HCT116 (cell line): Measurements from ENCODE around the gene ROGDI. TPM values are rescaled to one million over a fixed set of nuclear protein-coding genes. Genes with fewer than 3 reads are reported as not detected.
A peak's percentile ranks its signal among the peaks of the same experiment; 100 is the strongest.

Experiments used
- ATAC-seq: fragments of 200-7000 bp; cut with Tn5 transposase; 2 replicates; pipeline ENCODE4 v1.9.1; 2020; ENCODE audit warnings: mild to moderate bottlenecking, moderate library complexity
- BruUV-seq: library from RNA; stranded (reverse); fragments of 400-500 nt; replicated peaks from 2 replicates; lab custom pipeline; 2021; lab: Mats Ljungman, UMichigan
- CTCF ChIA-PET: fragments of 300-600 bp; sonication (Branson Sonifier 250); formaldehyde crosslinking; loops from one replicate; lab custom pipeline; 2021; ENCODE audit warnings: antibody characterized with exemption; lab: Charles Lee
- POLR2A ChIA-PET: fragments of 300-600, 350-600 bp; sonication (Branson Sonifier 250); formaldehyde crosslinking; loops from one replicate; lab custom pipeline; 2021; ENCODE audit warnings: antibody characterized with exemption; lab: Charles Lee
- RAD21 ChIA-PET, 2 experiments: fragments of 300-600 bp; sonication (Branson Sonifier 250); formaldehyde crosslinking; loops; one replicate each; lab custom pipeline; 2023; ENCODE audit warnings: low total read pairs in 2 of 2; ENCODE audit not compliant: uncharacterized antibody in 2 of 2, unreplicated experiment in 2 of 2, low non-redundant PET in 1 of 2; lab: Charles Lee
- DNase-seq: peaks from one replicate; pipeline ENCODE4 v3.0.0-alpha.2; 2010; ENCODE audit warnings: low read depth, low spot score
- H2AFZ ChIP-seq: fragments of 200-600 bp; shearing (Covaris generic), sonication (generic); 2 replicates; pipeline ENCODE4 v1.6.1; 2017; ENCODE audit warnings: low read depth, mixed run types, mixed read lengths, antibody characterized with exemption, low read length; ENCODE audit not compliant: poor library complexity, severe bottlenecking
- H3K27ac ChIP-seq: 2 replicates; pipeline ENCODE4 v1.5.1; 2012; ENCODE audit warnings: low read depth, low read length
- H3K27me3 ChIP-seq: fragments of 200-600 bp; sonication (generic); 2 replicates; pipeline ENCODE4 v1.6.1; 2016; ENCODE audit warnings: mixed run types, low read length, mixed read lengths; ENCODE audit not compliant: insufficient read depth
- H3K36me3 ChIP-seq, 2 experiments: fragments of 200-500 bp in 1 of 2; fragments of 200-600 bp in 1 of 2; sonication (Bioruptor generic) in 1 of 2; sonication (generic) in 1 of 2; 2 replicates each; pipeline versions ENCODE4 v1.5.1 to v1.6.1; 2014 to 2016; ENCODE audit warnings: low read length in 2 of 2, inconsistent platforms in 1 of 2, mixed read lengths in 1 of 2, mixed run types in 1 of 2; ENCODE audit not compliant: insufficient read depth in 2 of 2, control insufficient read depth in 1 of 2
- H3K4me1 ChIP-seq, 2 experiments: fragments of 200-600 bp in 1 of 2; sonication (generic) in 1 of 2; 2 replicates each; pipeline versions ENCODE4 v1.5.1 to v1.6.1; 2012 to 2017; ENCODE audit warnings: low read length in 2 of 2, inconsistent platforms in 1 of 2, mild to moderate bottlenecking in 1 of 2, mixed read lengths in 1 of 2, mixed run types in 1 of 2, moderate library complexity in 1 of 2; ENCODE audit not compliant: insufficient read depth in 2 of 2, control insufficient read depth in 1 of 2
- H3K4me2 ChIP-seq: fragments of 200-600 bp; sonication (generic); 2 replicates; pipeline ENCODE4 v1.6.1; 2017; ENCODE audit warnings: mixed run types, low read length, mixed read lengths
- H3K4me3 ChIP-seq, 2 experiments: fragments of 200-600 bp in 1 of 2; sonication (generic) in 1 of 2; replicated peaks in 1 of 2; 2 replicates each; pipeline ENCODE4 v1.5.1; 2011 to 2016; ENCODE audit warnings: low read length in 2 of 2, control low read depth in 1 of 2, low read depth in 1 of 2, mild to moderate bottlenecking in 1 of 2, mixed read lengths in 1 of 2, mixed run types in 1 of 2
- H3K79me2 ChIP-seq: fragments of 200-600 bp; sonication (generic); 2 replicates; pipeline ENCODE4 v1.6.1; 2017; ENCODE audit warnings: mild to moderate bottlenecking, mixed run types, low read length, moderate library complexity, mixed read lengths; ENCODE audit not compliant: insufficient read depth
- H3K9ac ChIP-seq: fragments of 200-600 bp; sonication (generic); 2 replicates; pipeline ENCODE4 v1.6.1; 2016; ENCODE audit warnings: low read length, mixed read lengths
- H3K9me2 ChIP-seq: fragments of 200-600 bp; sonication (generic), shearing (Covaris generic); 2 replicates; pipeline ENCODE4 v1.6.1; 2017; ENCODE audit warnings: mixed run types, mild to moderate bottlenecking, moderate library complexity; ENCODE audit not compliant: insufficient read depth
- H3K9me3 ChIP-seq, 2 experiments: fragments of 200-500 bp in 1 of 2; fragments of 200-600 bp in 1 of 2; sonication (Bioruptor generic) in 1 of 2; sonication (generic) in 1 of 2; 2 replicates each; pipeline ENCODE4 v1.6.1; 2014 to 2017; ENCODE audit warnings: low read length in 2 of 2, mixed read lengths in 2 of 2, inconsistent platforms in 1 of 2, low read depth in 1 of 2, mild to moderate bottlenecking in 1 of 2, mixed run types in 1 of 2, moderate library complexity in 1 of 2; ENCODE audit not compliant: control insufficient read depth in 1 of 2, insufficient read depth in 1 of 2
- H4K20me1 ChIP-seq: fragments of 200-600 bp; sonication (generic), shearing (Covaris generic); 2 replicates; pipeline ENCODE4 v1.6.1; 2017; ENCODE audit warnings: mixed run types, mild to moderate bottlenecking, moderate library complexity; ENCODE audit not compliant: insufficient read depth
- CBX3 ChIP-seq: IDR thresholded peaks from 2 replicates; pipeline ENCODE4 v1.6.1; 2012; ENCODE audit warnings: low read depth
- CEBPB ChIP-seq: IDR thresholded peaks from 2 replicates; pipeline ENCODE4 v1.6.1; 2012; ENCODE audit warnings: low read depth
- CTCF ChIP-seq, 3 experiments: fragments of 200-600 bp in 1 of 3; sonication (generic) in 1 of 3; IDR thresholded peaks in 2 of 3; conservative IDR thresholded peaks in 1 of 3; 2 replicates each; pipeline ENCODE4 v1.5.1; 2012 to 2017; ENCODE audit warnings: low read depth in 2 of 3, low read length in 2 of 3, antibody characterized with exemption in 1 of 3, borderline replicate concordance in 1 of 3, control low read depth in 1 of 3, mild to moderate bottlenecking in 1 of 3, mixed read lengths in 1 of 3, mixed run types in 1 of 3, moderate library complexity in 1 of 3; ENCODE audit not compliant: insufficient read depth in 1 of 3
- EGR1 ChIP-seq: IDR thresholded peaks from 2 replicates; pipeline ENCODE4 v1.6.1; 2012; ENCODE audit warnings: low read depth
- EZH2 ChIP-seq: fragments of 200-600 bp; sonication (generic); IDR thresholded peaks from 2 replicates; pipeline ENCODE4 v1.6.1; 2017; ENCODE audit warnings: antibody characterized with exemption, mixed run types
- EZH2phosphoT487 ChIP-seq: fragments of 200-600 bp; IDR thresholded peaks from 2 replicates; pipeline ENCODE4 v1.6.1; 2018; ENCODE audit warnings: antibody characterized with exemption, borderline replicate concordance
- FOSL1 ChIP-seq: IDR thresholded peaks from 2 replicates; pipeline ENCODE4 v1.6.1; 2012; ENCODE audit warnings: low read depth
- JUND ChIP-seq: IDR thresholded peaks from 2 replicates; pipeline ENCODE4 v1.6.1; 2012
- POLR2AphosphoS5 ChIP-seq: IDR thresholded peaks from 2 replicates; pipeline ENCODE4 v1.6.1; 2011; ENCODE audit warnings: mild to moderate bottlenecking, low read depth, low read length, moderate library complexity
- SIN3A ChIP-seq: IDR thresholded peaks from 2 replicates; pipeline ENCODE4 v1.6.1; 2012; ENCODE audit warnings: low read depth
- SP1 ChIP-seq: IDR thresholded peaks from 2 replicates; pipeline ENCODE4 v1.6.1; 2012; ENCODE audit warnings: low read depth
- TCF7L2 ChIP-seq: IDR thresholded peaks from 2 replicates; pipeline ENCODE4 v1.7.0; 2011; ENCODE audit warnings: borderline replicate concordance, inconsistent platforms; ENCODE audit not compliant: insufficient read depth, insufficient read length; ENCODE audit errors: extremely low read depth
- ZFX ChIP-seq: fragments of 450-650 bp; IDR thresholded peaks from 2 replicates; pipeline ENCODE4 v1.6.1; 2017
- ZNF274 ChIP-seq: fragments of 200-500 bp; sonication (Bioruptor generic); IDR thresholded peaks from 2 replicates; pipeline ENCODE4 v1.6.1; 2014; ENCODE audit warnings: mild to moderate bottlenecking, low read depth, low read length, inconsistent platforms
- intact Hi-C: fragments of 100-400 bp; cut with micrococcal nuclease; formaldehyde crosslinking; loops from 2 replicates; pipeline ENCODE4 v1.10.0; 2022
- total RNA-seq: library from RNA; stranded (reverse); gene quantifications from one replicate; pipeline ENCODE4 v1.2.1, GENCODE V29; 2021; ENCODE audit not compliant: unreplicated experiment
- TF ChIP-seq, protein P1 (sequence below): IDR thresholded peaks from 2 replicates; pipeline ENCODE4 v1.6.1; 2011; ENCODE audit warnings: mild to moderate bottlenecking, low read length, moderate library complexity; ENCODE audit not compliant: insufficient replicate concordance; ENCODE audit errors: extremely low read depth
- TF ChIP-seq, protein P2 (sequence below): IDR thresholded peaks from 2 replicates; pipeline ENCODE4 v1.6.1; 2012

ROGDI gene
- total RNA-seq, 1 experiment from 2014 or later: 20.1 TPM

DNA sequence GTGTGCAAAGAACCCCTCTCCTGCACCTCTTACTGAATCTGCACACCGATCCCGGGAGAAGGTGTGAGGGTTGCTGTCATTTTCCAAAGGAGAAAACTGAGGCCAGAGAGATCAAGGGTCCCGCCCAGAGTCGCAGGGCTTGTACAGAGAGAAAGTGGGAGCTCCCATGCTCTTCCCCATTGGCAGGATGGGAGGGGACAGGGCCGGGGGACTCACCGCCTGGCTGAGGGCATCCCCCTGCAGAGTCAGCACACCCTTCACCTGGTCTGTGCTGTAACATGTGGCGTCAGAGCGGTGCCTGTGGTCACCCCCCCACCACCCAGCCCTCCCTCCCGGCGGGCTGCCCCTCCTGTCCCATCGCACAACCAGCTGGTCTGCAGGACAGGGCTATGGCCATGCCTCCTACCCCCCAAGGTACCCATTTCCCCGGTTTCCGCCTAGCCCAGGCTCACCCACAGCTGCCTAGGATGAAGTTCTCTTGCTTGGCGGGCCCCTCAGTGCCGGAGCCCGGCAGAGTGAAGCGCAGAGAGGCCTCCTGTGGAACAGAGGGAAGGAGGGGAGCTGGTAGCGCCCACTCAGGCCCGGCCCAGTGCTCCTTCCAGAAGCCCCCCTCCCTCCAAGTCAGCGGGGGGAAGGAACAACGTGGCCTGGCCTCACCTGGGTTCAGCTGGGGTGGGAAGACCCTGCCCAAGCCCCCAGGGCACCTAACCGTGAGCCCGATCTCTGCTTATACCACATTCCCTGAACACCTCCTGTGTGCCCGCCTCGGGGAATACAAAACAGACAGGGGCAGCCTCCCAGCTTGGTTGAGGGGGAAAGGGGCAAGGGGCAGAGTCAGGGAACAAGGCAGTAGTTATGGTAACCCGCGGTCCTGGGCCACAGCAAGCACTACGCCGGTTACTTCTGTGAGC is 1.1 kb downstream of the ROGDI start (continued):
- TF ChIP-seq SIN3A (no peak), EZH2 (no peak), POLR2AphosphoS5 (no peak), TCF7L2 (no peak), ZNF274 (no peak)
- TF ChIP-seq, protein P1, sequence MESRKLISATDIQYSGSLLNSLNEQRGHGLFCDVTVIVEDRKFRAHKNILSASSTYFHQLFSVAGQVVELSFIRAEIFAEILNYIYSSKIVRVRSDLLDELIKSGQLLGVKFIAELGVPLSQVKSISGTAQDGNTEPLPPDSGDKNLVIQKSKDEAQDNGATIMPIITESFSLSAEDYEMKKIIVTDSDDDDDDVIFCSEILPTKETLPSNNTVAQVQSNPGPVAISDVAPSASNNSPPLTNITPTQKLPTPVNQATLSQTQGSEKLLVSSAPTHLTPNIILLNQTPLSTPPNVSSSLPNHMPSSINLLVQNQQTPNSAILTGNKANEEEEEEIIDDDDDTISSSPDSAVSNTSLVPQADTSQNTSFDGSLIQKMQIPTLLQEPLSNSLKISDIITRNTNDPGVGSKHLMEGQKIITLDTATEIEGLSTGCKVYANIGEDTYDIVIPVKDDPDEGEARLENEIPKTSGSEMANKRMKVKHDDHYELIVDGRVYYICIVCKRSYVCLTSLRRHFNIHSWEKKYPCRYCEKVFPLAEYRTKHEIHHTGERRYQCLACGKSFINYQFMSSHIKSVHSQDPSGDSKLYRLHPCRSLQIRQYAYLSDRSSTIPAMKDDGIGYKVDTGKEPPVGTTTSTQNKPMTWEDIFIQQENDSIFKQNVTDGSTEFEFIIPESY: no peak

DNA sequence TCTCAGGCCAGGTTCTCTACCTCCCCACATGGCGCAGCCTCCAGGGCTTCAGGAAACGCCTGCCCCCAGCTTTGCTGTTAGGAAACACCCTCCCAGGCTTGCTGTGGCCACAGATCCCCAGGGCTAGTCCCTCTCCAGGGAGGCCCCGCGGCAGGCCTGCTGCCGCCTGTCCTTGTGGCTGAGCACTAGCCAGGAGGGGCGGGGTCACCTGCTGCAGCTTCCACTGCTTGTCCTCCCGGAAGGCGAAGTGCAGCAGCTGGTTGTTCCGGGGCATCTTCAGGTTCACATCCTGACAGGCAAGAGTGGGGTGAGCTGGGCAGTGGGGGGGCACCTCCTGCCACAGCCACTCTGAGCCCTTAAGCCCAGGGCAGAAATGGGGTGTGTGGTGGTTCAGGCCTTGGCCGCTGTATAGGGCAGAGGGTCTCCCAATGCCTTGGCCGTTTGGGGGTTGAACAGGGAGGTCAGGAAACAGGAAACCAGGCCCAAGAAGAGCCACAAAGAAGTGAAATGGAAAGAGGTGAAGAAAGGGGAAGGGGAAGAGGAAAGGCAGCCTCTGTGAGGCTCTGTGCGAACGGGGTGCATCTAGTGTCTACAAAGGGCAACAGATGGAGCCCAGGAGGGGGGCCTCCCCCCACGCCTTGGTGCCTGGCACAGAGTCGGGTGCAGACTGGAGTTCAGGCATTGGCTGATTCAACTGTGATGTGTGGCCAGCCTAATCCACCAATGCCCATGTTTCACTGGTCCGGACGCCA is 2.0 kb downstream of the ROGDI start:
- H3K4me1 ChIP-seq: peaks cover 14 to 20% of the 10 kb centered on the region in 2 experiments
- H3K27ac ChIP-seq: peak overlapping the region; percentile 89; the same call in 1 of the 2 replicates
- no peaks in the 10 kb centered on the region for H3K9me3 ChIP-seq
- no peaks in the 10 kb centered on the region for H3K79me2 ChIP-seq
- no peak for ATAC-seq
- no peak overlapping the region for H3K9ac ChIP-seq
- H4K20me1 ChIP-seq: no peaks in the 10 kb centered on the region
- no peak overlapping the region for H3K4me2 ChIP-seq
- no peaks in the 10 kb centered on the region for H3K27me3 ChIP-seq
- no peaks in the 10 kb centered on the region for H3K9me2 ChIP-seq
- intact Hi-C loops: no loop called here
- ChIA-PET RAD21 (no interaction called here), POLR2A (no interaction called here), CTCF (no interaction called here)
- peaks cover 3 to 6% of the 10 kb centered on the region in 2 experiments; a peak in 2 of 4 replicates for H3K36me3 ChIP-seq
- no peak overlapping the region for H2AFZ ChIP-seq
- TF ChIP-seq SIN3A (no peak), CTCF (IDR thresholded peaks at IDR 0.05 in 2 of 3, conservative IDR thresholded peaks at IDR 0.05 in 1 of 3; ENCODE audit: borderline replicate concordance in 1 of 3, insufficient read depth in 1 of 3, low read depth in 2 of 3, low read length in 2 of 3) (no peak), CBX3 (no peak), FOSL1 (no peak), EGR1 (no peak), SP1 (no peak), EZH2phosphoT487 (no peak), CEBPB (no peak), ZFX (no peak), JUND (no peak), EZH2 (no peak)
- TF ChIP-seq, protein P1: no peak
- TF ChIP-seq, protein P2, sequence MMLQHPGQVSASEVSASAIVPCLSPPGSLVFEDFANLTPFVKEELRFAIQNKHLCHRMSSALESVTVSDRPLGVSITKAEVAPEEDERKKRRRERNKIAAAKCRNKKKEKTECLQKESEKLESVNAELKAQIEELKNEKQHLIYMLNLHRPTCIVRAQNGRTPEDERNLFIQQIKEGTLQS: no peak
- no peak for DNase-seq
- BruUV-seq: no TSS peak
- no peak overlapping the region for H3K4me3 ChIP-seq
